GM23338 (cell line): ENCODE data around the gene HNMT.

ENCODE experiments used
- CREB1 ChIP-seq: fragments of 250-450 bp; sonication (Bioruptor Pico); IDR thresholded peaks from 2 replicates; pipeline ENCODE4 v1.5.0; 2020; ENCODE audit warnings: low read depth, mild to moderate bottlenecking, moderate library complexity
- CTCF ChIP-seq, 2 experiments: fragments of 200-600 bp in 1 of 2; sonication (generic) in 1 of 2; conservative IDR thresholded peaks; 2 replicates each; pipeline versions ENCODE4 v1.5.1 to v1.6.1; 2016 to 2017; ENCODE audit warnings: antibody characterized with exemption in 2 of 2, low read depth in 2 of 2, mild to moderate bottlenecking in 2 of 2, moderate library complexity in 1 of 2
- EZH2 ChIP-seq: fragments of 200-600 bp; sonication (generic); IDR thresholded peaks from one replicate; pipeline ENCODE4 v1.8.0; 2017; ENCODE audit warnings: antibody characterized with exemption, mild to moderate bottlenecking, low read depth; ENCODE audit not compliant: unreplicated experiment
- EZH2phosphoT487 ChIP-seq: fragments of 200-600 bp; sonication (generic); IDR thresholded peaks from one replicate; pipeline ENCODE4 v1.8.1; 2018; ENCODE audit warnings: antibody characterized with exemption; ENCODE audit not compliant: unreplicated experiment
- JUNB ChIP-seq: IDR thresholded peaks from one replicate; pipeline ENCODE4 v1.6.1; 2016; ENCODE audit warnings: antibody characterized with exemption; ENCODE audit not compliant: unreplicated experiment
- POLR2AphosphoS5 ChIP-seq: IDR thresholded peaks from 2 replicates; pipeline ENCODE4 v1.6.1; 2016; ENCODE audit warnings: antibody characterized with exemption, low read depth
- REST ChIP-seq: IDR thresholded peaks from one replicate; pipeline ENCODE4 v1.6.1; 2018; ENCODE audit warnings: antibody characterized with exemption; ENCODE audit not compliant: unreplicated experiment
- STAT1 ChIP-seq: IDR thresholded peaks from one replicate; pipeline ENCODE4 v1.6.1; 2016; ENCODE audit warnings: antibody characterized with exemption; ENCODE audit not compliant: unreplicated experiment
- ZNF114 ChIP-seq: fragments of 250-450 bp; sonication (Bioruptor Pico); IDR thresholded peaks from 2 replicates; pipeline ENCODE4 v1.5.0; 2020; ENCODE audit warnings: mild to moderate bottlenecking, moderate library complexity
- ZNF331 ChIP-seq: fragments of 250-450 bp; sonication (Bioruptor Pico); IDR thresholded peaks from 2 replicates; pipeline ENCODE4 v1.5.0; 2020; ENCODE audit warnings: low read depth, mild to moderate bottlenecking, moderate library complexity
- TF ChIP-seq, protein P1 (sequence below): IDR thresholded peaks from 2 replicates; pipeline ENCODE4 v1.6.1; 2016; ENCODE audit warnings: antibody characterized with exemption

DNA sequence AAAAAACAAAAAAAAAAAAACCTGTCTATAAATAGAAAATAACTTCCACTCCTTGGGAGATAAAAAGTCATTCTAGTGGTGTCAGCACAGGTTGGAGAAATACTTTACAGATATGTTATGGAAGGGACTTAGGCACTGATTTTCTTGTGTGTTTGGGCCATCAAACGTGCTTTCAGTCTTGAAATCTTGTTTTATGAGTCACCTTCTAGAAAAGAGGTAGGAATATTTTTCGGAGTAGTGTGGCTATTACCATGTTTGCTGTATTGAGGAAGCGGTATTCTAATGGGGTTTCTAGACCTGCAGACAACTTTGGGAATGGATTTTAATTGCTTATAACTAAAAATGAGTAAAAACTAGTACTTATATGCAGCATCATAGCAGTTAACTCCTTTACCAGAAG is 12.0 kb downstream of the HNMT start:
- TF ChIP-seq POLR2AphosphoS5 (no peak), REST (no peak), CTCF (conservative IDR thresholded peaks at IDR 0.05; ENCODE audit: low read depth in 2 of 2) (no peak), CREB1 (CRISPR knock-in tag) (no peak), EZH2 (no peak), STAT1 (no peak), ZNF331 (CRISPR knock-in tag) (no peak), EZH2phosphoT487 (no peak), JUNB (no peak), ZNF114 (no peak)
- TF ChIP-seq, protein P1, sequence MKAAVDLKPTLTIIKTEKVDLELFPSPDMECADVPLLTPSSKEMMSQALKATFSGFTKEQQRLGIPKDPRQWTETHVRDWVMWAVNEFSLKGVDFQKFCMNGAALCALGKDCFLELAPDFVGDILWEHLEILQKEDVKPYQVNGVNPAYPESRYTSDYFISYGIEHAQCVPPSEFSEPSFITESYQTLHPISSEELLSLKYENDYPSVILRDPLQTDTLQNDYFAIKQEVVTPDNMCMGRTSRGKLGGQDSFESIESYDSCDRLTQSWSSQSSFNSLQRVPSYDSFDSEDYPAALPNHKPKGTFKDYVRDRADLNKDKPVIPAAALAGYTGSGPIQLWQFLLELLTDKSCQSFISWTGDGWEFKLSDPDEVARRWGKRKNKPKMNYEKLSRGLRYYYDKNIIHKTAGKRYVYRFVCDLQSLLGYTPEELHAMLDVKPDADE, result no peak
